Endothelial cell of umbilical vein (primary cell): Measurements from ENCODE around the gene MITF.

Experiments
- CTCF ChIP-seq, 2 donors: IDR thresholded peaks; 1 replicate in 1 of 2; 2 replicates in 1 of 2; pipeline ENCODE4 v1.5.1; 2011; ENCODE audit warnings: low read length in 2 of 2, mild to moderate bottlenecking in 2 of 2, moderate library complexity in 2 of 2, control low read depth in 1 of 2, inconsistent platforms in 1 of 2, low read depth in 1 of 2; ENCODE audit not compliant: insufficient read depth in 1 of 2; ENCODE audit errors: extremely low read depth in 1 of 2
- EZH2 ChIP-seq: IDR thresholded peaks from 2 replicates; pipeline ENCODE4 v1.6.1; 2012; ENCODE audit warnings: borderline replicate concordance, low read depth, mild to moderate bottlenecking, moderate library complexity, low read length, inconsistent platforms; ENCODE audit not compliant: severe bottlenecking
- FOS ChIP-seq: IDR thresholded peaks from 2 replicates; pipeline ENCODE4 v1.6.1; 2011; ENCODE audit warnings: mild to moderate bottlenecking, low read length, moderate library complexity, borderline replicate concordance; ENCODE audit not compliant: insufficient read depth
- MAX ChIP-seq: IDR thresholded peaks from 2 replicates; pipeline ENCODE4 v1.6.1; 2011; ENCODE audit not compliant: insufficient read depth, insufficient read length
- POLR2A ChIP-seq: IDR thresholded peaks from 2 replicates; pipeline ENCODE4 v1.6.1; 2012; ENCODE audit warnings: low read depth, mild to moderate bottlenecking, control low read depth, low read length
- POLR2AphosphoS5 ChIP-seq: IDR thresholded peaks from 2 replicates; pipeline ENCODE4 v1.6.1; 2012; ENCODE audit warnings: low read depth, mild to moderate bottlenecking, control low read depth, low read length, moderate library complexity; ENCODE audit not compliant: insufficient read depth

- no peak for TF ChIP-seq EZH2
- no peak for TF ChIP-seq FOS
- no peak for TF ChIP-seq CTCF (IDR thresholded peaks at IDR 0.05; ENCODE audit: extremely low read depth in 1 of 2, insufficient read depth in 1 of 2, low read depth in 1 of 2, low read length in 2 of 2)
- TF ChIP-seq MAX: no peak
- no peak for TF ChIP-seq POLR2AphosphoS5
- no peak for TF ChIP-seq POLR2A
Measured at GRCh38 chr3:69892706-69893105, 153.4 kb downstream of the MITF start.
